GM12878 (cell line): ENCODE data around the gene BBS9. TPM values are rescaled to one million over a fixed set of nuclear protein-coding genes. Genes with fewer than 3 reads are reported as not detected.

Experiments used
- ATAC-seq: fragments of 200-7000 bp; cut with Tn5 transposase; 3 replicates; pipeline ENCODE4 v1.9.1; 2020; ENCODE audit warnings: mild to moderate bottlenecking, moderate library complexity
- BruUV-seq: library from RNA; stranded (reverse); fragments of 400-500 nt; replicated peaks from 2 replicates; lab custom pipeline; 2021; lab: Mats Ljungman, UMichigan
- CTCF ChIA-PET: fragments of 300-600 bp; sonication (Branson Sonifier 250); formaldehyde crosslinking; extraction: SDS; loops from one replicate; lab custom pipeline; 2021; ENCODE audit warnings: inconsistent platforms; lab: Yijun Ruan, JAX
- POLR2A ChIA-PET: fragments of 350-600 bp; formaldehyde crosslinking; extraction: SDS; loops from one replicate; lab custom pipeline; 2021; ENCODE audit warnings: inconsistent platforms; lab: Charles Lee
- RAD21 ChIA-PET: fragments of 300-600 bp; sonication (Branson Sonifier 250); formaldehyde crosslinking; loops from one replicate; lab custom pipeline; 2023; ENCODE audit warnings: antibody characterized with exemption; ENCODE audit not compliant: unreplicated experiment; lab: Charles Lee
- SMC1A ChIA-PET: fragments of 300-600 bp; sonication (Branson Sonifier 250); formaldehyde crosslinking; loops from one replicate; lab custom pipeline; 2023; ENCODE audit not compliant: unreplicated experiment, uncharacterized antibody; lab: Charles Lee
- DNase-seq: peaks from one replicate; pipeline ENCODE4 v3.0.0-alpha.2; 2011; ENCODE audit warnings: low read depth, low spot score
- FAIRE-seq: peaks from 3 replicates; lab custom pipeline; 2011; peaks lifted over from hg19 to GRCh38; lab: Jason Lieb, UNC
- H2AFZ ChIP-seq: 2 replicates; pipeline ENCODE4 v1.6.0; 2011; ENCODE audit warnings: low read depth, low read length, control low read depth; ENCODE audit not compliant: control insufficient read depth
- H3K27ac ChIP-seq: 2 replicates; pipeline ENCODE4 v1.5.1; 2011; ENCODE audit warnings: control low read depth; ENCODE audit not compliant: control insufficient read depth, insufficient read depth
- H3K27me3 ChIP-seq, 2 experiments: replicated peaks in 1 of 2; 2 replicates each; pipeline versions ENCODE4 v1.6.0 to v1.6.1; 2011; ENCODE audit warnings: low read length in 1 of 2; ENCODE audit not compliant: control insufficient read depth in 2 of 2, insufficient read depth in 2 of 2
- H3K36me3 ChIP-seq, 2 experiments: 2 replicates each; pipeline ENCODE4 v1.5.1; 2011; ENCODE audit warnings: low read length in 1 of 2; ENCODE audit not compliant: control insufficient read depth in 2 of 2, insufficient read depth in 2 of 2
- H3K4me1 ChIP-seq: 2 replicates; pipeline ENCODE4 v1.6.1; 2011; ENCODE audit warnings: mild to moderate bottlenecking, low read length, moderate library complexity, mixed read lengths; ENCODE audit not compliant: control insufficient read depth, insufficient read depth
- H3K4me2 ChIP-seq: 2 replicates; pipeline ENCODE4 v1.6.0; 2011; ENCODE audit warnings: control low read depth; ENCODE audit not compliant: control insufficient read depth, insufficient read depth
- H3K4me3 ChIP-seq: fragments of 200-600 bp; sonication (generic); 2 replicates; pipeline ENCODE4 v1.5.1; 2016
- H3K79me2 ChIP-seq: 2 replicates; pipeline ENCODE4 v1.6.0; 2011; ENCODE audit warnings: low read length; ENCODE audit not compliant: control insufficient read depth, insufficient read depth
- H3K9ac ChIP-seq: 2 replicates; pipeline ENCODE4 v1.8.0; 2011; ENCODE audit warnings: low read length, control low read depth, mixed read lengths; ENCODE audit not compliant: control insufficient read depth, insufficient read depth
- H3K9me3 ChIP-seq: replicated peaks from 3 replicates; pipeline ENCODE4 v1.5.1; 2011; ENCODE audit warnings: mild to moderate bottlenecking, low read length; ENCODE audit not compliant: control insufficient read depth, insufficient read depth
- H4K20me1 ChIP-seq: 2 replicates; pipeline ENCODE4 v1.6.0; 2011; ENCODE audit not compliant: control insufficient read depth, insufficient read depth
- IKZF2 ChIP-seq, 2 experiments: fragments of 450-650 bp; IDR thresholded peaks; 2 replicates each; pipeline ENCODE4 v1.6.1; 2017; ENCODE audit warnings: mild to moderate bottlenecking in 2 of 2, moderate library complexity in 2 of 2
- WGBS: methylation state at CpG from one replicate; pipeline ENCODE4 v1.1.6; 2016; ENCODE audit warnings: low lambda C conversion rate; ENCODE audit not compliant: insufficient replicate concordance, insufficient coverage; ENCODE audit errors: missing lambda C conversion rate; 5-methylcytosine and 5-hydroxymethylcytosine counted together
- in situ Hi-C: fragments of 300-500 bp; cut with MboI; formaldehyde crosslinking; loops from 9 replicates; pipeline ENCODE4 v1.14.3; 2018; ENCODE audit warnings: mixed read lengths
- intact Hi-C: fragments of 100-400 bp; cut with micrococcal nuclease; formaldehyde crosslinking; loops from one replicate; pipeline ENCODE4 v1.14.2; 2022; ENCODE audit not compliant: unreplicated experiment
- polyA plus RNA-seq, 11 experiments: library from polyadenylated mRNA; depleted of rRNA in 4 of 11; unstranded in 6 of 11; stranded (reverse) in 5 of 11; fragments of >200 nt; fragmentation: Nextera tagmentation in 4 of 11; fragmentation: Illumina TruSeq in 1 of 11; extraction: Ambion mirVana in 4 of 11; extraction: Trizol in 1 of 11; gene quantifications; 1 replicate in 1 of 11; 2 replicates in 10 of 11; pipeline versions ENCODE4 v1.2.1 to v1.2.3, GENCODE V29; 2011 to 2016; ENCODE audit warnings: inconsistent platforms in 2 of 11, missing spikeins in 2 of 11, low read depth in 1 of 11
- total RNA-seq, 4 experiments: library from RNA; depleted of rRNA in 3 of 4; stranded (reverse); fragments of >200 nt in 3 of 4; fragmentation: Illumina TruSeq in 1 of 4; extraction: Trizol in 1 of 4; gene quantifications; 2 replicates each; pipeline versions ENCODE4 v1.2.1 to v1.2.3, GENCODE V29; 2013 to 2021
- TF ChIP-seq, protein P1 (sequence below): fragments of 450-650 bp; IDR thresholded peaks from 2 replicates; pipeline ENCODE4 v1.6.1; 2016; ENCODE audit warnings: mild to moderate bottlenecking

The BBS9 gene
- total and polyA plus RNA-seq, 10 of the 15 experiments (the other 5 are each of a cell fraction or from before 2014, with no cell fraction given), result 1.2 to 5.6 (median 2.3) TPM

DNA sequence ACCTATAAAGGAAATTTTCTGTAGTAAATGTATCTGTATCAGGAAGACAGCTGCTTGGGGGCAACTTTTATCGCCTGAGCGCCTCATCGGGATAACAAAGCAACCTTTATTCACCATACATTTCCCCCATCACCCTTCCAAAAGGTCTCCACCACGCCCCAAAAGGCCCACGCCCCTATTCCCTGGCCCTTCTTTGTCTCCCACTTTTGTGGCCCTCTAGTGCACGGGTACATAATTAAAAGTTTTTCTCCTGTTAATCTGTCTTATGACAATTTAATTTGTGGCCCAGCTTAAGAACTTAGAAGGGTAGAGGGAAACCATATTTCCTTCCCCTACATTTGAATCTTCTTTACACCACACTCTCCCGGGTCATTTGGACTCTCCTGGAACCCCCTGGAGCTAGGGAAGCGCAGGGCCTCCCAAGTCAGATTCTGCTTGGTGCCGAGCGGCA, 20.8 kb upstream of the BBS9 start:
- Histone ChIP-seq H3K79me2 (peaks cover 32% of the 10 kb centered on the region), H3K4me2 (peak overlapping the region; percentile 100), H3K4me1 (peaks cover 11% of the 10 kb centered on the region; the same call in 1 of the 2 replicates), H3K27ac (peak overlapping the region; percentile 45), H3K36me3 (no peaks in the 10 kb centered on the region; a peak in 1 of 4 replicates), H4K20me1 (0 out of 2 replicates have a peak, but pooled peaks cover 2% of the 10 kb centered on the region), H2AFZ (peak overlapping the region; percentile 55), H3K9ac (peak overlapping the region; percentile 74), H3K27me3 (no peaks in the 10 kb centered on the region; a peak in 1 of 4 replicates), H3K9me3 (no peaks in the 10 kb centered on the region), H3K4me3 (peak overlapping the region; percentile 96)
- RAD21 ChIA-PET, result interaction anchor here (0.9 to 3.3 kb wide), 15 partner anchors 21 to 343 kb away, joined by 3 to 30 read pairs (median 9); partner anchors contain the start of genes BBS9, KBTBD2 and NT5C3A
- FAIRE-seq (no peak), ATAC-seq (peak; percentile 27), DNase-seq (no peak)
- WGBS, result 0% methylated on average over 10 of the region's 10 CpGs
- CTCF ChIA-PET, result interaction anchor here (0.7 to 4.4 kb wide), 41 partner anchors 11 to 622 kb away, joined by 3 to 95 read pairs (median 4); partner anchors contain the start of gene NT5C3A
- BruUV-seq, result no TSS peak
- in situ Hi-C loops, result loop anchor here (10.0 kb wide), 1 partner anchor 414 kb away; no protein-coding TSS in a partner anchor
- SMC1A ChIA-PET, result interaction anchor here (0.9 to 3.2 kb wide), 19 partner anchors 22 to 418 kb away, joined by 3 to 51 read pairs (median 6); partner anchors contain the start of genes KBTBD2 and NT5C3A
- POLR2A ChIA-PET, result interaction anchor here (0.9 to 2.5 kb wide), 5 partner anchors 47 to 262 kb away, joined by 3 to 11 read pairs (median 6); partner anchors contain the start of gene NT5C3A
- TF ChIP-seq, protein P1, sequence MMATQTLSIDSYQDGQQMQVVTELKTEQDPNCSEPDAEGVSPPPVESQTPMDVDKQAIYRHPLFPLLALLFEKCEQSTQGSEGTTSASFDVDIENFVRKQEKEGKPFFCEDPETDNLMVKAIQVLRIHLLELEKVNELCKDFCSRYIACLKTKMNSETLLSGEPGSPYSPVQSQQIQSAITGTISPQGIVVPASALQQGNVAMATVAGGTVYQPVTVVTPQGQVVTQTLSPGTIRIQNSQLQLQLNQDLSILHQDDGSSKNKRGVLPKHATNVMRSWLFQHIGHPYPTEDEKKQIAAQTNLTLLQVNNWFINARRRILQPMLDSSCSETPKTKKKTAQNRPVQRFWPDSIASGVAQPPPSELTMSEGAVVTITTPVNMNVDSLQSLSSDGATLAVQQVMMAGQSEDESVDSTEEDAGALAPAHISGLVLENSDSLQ, result no peak
- TF ChIP-seq IKZF2 (IDR thresholded peaks at IDR 0.05), result peak in 1 of 2 experiments; percentile 20; a peak in 1 of 4 replicates
- intact Hi-C loops, result loop anchor here (2.0 to 10.0 kb wide), 4 partner anchors 46 to 344 kb away; partner anchors contain the start of genes FKBP9, KBTBD2 and NT5C3A
